Pancreas (tissue), 10 donors: ENCODE data around the gene ZGPAT. TPM values are rescaled to one million over a fixed set of nuclear protein-coding genes. Genes with fewer than 3 reads are reported as not detected.
A peak's percentile ranks its signal among the peaks of the same experiment; 100 is the strongest.

Source experiments
- ATAC-seq, 4 donors: fragments of 200-7000 bp; cut with Tn5 transposase; one replicate each; pipeline versions ENCODE4 v1.8.0 to v1.9.1; 2020; ENCODE audit warnings: mild to moderate bottlenecking in 4 of 4, moderate library complexity in 4 of 4
- DNase-seq, 6 donors: peaks; one replicate each; pipeline ENCODE4 v3.0.0-alpha.2; 2020
- FAIRE-seq: peaks from 2 replicates; lab custom pipeline; 2012; peaks lifted over from hg19 to GRCh38; lab: Jason Lieb, UNC
- H3K27ac ChIP-seq, 4 donors: fragments of 200-600 bp; sonication (generic); 1 replicate in 3 of 4; 2 replicates in 1 of 4; pipeline versions ENCODE4 v1.5.0 to v1.8.0; 2020
- H3K27me3 ChIP-seq, 4 donors: fragments of 200-600 bp; one replicate each; pipeline ENCODE4 v1.8.0; 2021
- H3K36me3 ChIP-seq, 3 donors: fragments of 200-600 bp; sonication (generic) in 1 of 3; one replicate each; pipeline versions ENCODE4 v1.5.0 to v1.8.0; 2020 to 2021
- H3K4me1 ChIP-seq, 3 donors: fragments of 200-600 bp; one replicate each; pipeline ENCODE4 v1.8.0; 2021
- H3K4me3 ChIP-seq, 4 donors: fragments of 200-600 bp; sonication (generic) in 2 of 4; one replicate each; pipeline versions ENCODE4 v1.5.0 to v1.8.0; 2020 to 2021
- H3K9me3 ChIP-seq, 4 donors: fragments of 200-600 bp; one replicate each; pipeline ENCODE4 v1.8.0; 2021
- CTCF ChIP-seq, 4 donors: fragments of 200-600 bp; sonication (generic) in 3 of 4; IDR thresholded peaks; one replicate each; pipeline versions ENCODE4 v1.5.0 to v1.8.0; 2021; ENCODE audit warnings: antibody characterized with exemption in 4 of 4
- WGBS, 2 donors: extraction: QIAGEN DNeasy Blood & Tissue Kit; methylation state at CpG; one replicate each; pipeline ENCODE4 v1.1.7; 2013; 5-methylcytosine and 5-hydroxymethylcytosine counted together
- intact Hi-C, 3 donors: fragments of 100-400 bp; cut with DNase I; formaldehyde crosslinking; loops; one replicate each; pipeline versions ENCODE4 v1.11.1 to v1.14.2; 2022
- polyA plus RNA-seq, 2 donors: library from polyadenylated mRNA; stranded (reverse); fragments of 200-250 nt; gene quantifications; one replicate each; pipeline ENCODE4 v1.2.3, GENCODE V29; 2013
- total RNA-seq, 6 donors: library from RNA; stranded (reverse); fragmentation: NEBNext Ultra II Directional in 4 of 6; extraction: Animal tissue kit (Norgen Biotek cat#: 25700) in 4 of 6; gene quantifications; one replicate each; pipeline versions ENCODE4 v1.2.1 to v1.2.4, GENCODE V29; 2021 to 2023
- donor health status: healthy with polysubstance abuse.
- donor health status: DM: no; HTN: no; CAD: no; lungs with moderate emphysema.
- donor health status: DM: no; HTN: no; CAD: no.
- donor health status: control.
- donor health status: control.
- donor health status: Bipolar disorder and iron deficiency.
- donor health status: DM: yes; HTN: yes; CAD: no.
- donor health status: DM: no; HTN: no; CAD: no.
- donor health status: DM: no; HTN: no; CAD: no.
- donor health status: DM: yes; HTN: yes; CAD: no.

Gene ZGPAT
- total and polyA plus RNA-seq, 8 donors, result 9.3 to 61.6 (median 12.3) TPM

- H3K4me1 ChIP-seq, result peaks cover 0 to 2% (median 0%) of the 10 kb centered on the region in 3 donors
- H3K36me3 ChIP-seq, result peaks cover 0 to 4% (median 0%) of the 10 kb centered on the region in 3 donors
- no peak for DNase-seq
These were observed 29.8 kb upstream of the ZGPAT start for GRCh38 chr20:63678071-63678470.

GRCh38 chr20:63678667-63679465 lies 29.0 kb upstream of the ZGPAT start:
- H3K9me3 ChIP-seq, result no peaks in the 10 kb centered on the region
- no peaks in the 10 kb centered on the region for H3K27me3 ChIP-seq
- peaks cover 0 to 2% (median 0%) of the 10 kb centered on the region in 3 donors for H3K4me1 ChIP-seq
- H3K36me3 ChIP-seq, result peaks cover 0 to 4% (median 0%) of the 10 kb centered on the region in 3 donors
- DNase-seq (no peak), ATAC-seq (no peak), FAIRE-seq (no peak)
- 86 to 92% methylated on average over 36 to 38 of the region's 38 CpGs for WGBS, 2 donors
- intact Hi-C loops, result no loop called here
- no peak for TF ChIP-seq CTCF (IDR thresholded peaks at IDR 0.05)
- no peak overlapping the region for H3K27ac ChIP-seq
- no peak overlapping the region for H3K4me3 ChIP-seq

More at GRCh38 chr20:63678071-63678470, 29.8 kb upstream of the ZGPAT start:
- intact Hi-C loops, result no loop called here
- TF ChIP-seq CTCF (IDR thresholded peaks at IDR 0.05), result no peak
- 87 to 98% methylated on average over 13 of the region's 13 CpGs for WGBS, 2 donors
- Histone ChIP-seq H3K27ac (no peak overlapping the region), H3K4me3 (no peak overlapping the region), H3K9me3 (no peaks in the 10 kb centered on the region), H3K27me3 (no peaks in the 10 kb centered on the region)
- FAIRE-seq (no peak), ATAC-seq (no peak)

GRCh38 chr20:63679799-63680305 lies 28.0 kb upstream of the ZGPAT start:
- DNase-seq, result no peak
- intact Hi-C loops, result no loop called here
- H3K27me3 ChIP-seq, result no peaks in the 10 kb centered on the region
- no peak for TF ChIP-seq CTCF (IDR thresholded peaks at IDR 0.05)
- H3K4me3 ChIP-seq, result no peak overlapping the region
- no peaks in the 10 kb centered on the region for H3K36me3 ChIP-seq
- ATAC-seq, result no peak
- peaks cover 0 to 2% (median 0%) of the 10 kb centered on the region in 3 donors for H3K4me1 ChIP-seq
- no peak overlapping the region for H3K27ac ChIP-seq
- no peak for FAIRE-seq
- no peaks in the 10 kb centered on the region for H3K9me3 ChIP-seq
- 90 to 94% methylated on average over 19 of the region's 19 CpGs for WGBS, 2 donors

GRCh38 chr20:63680427-63680826 lies 27.4 kb upstream of the ZGPAT start:
- DNase-seq (peak in 1 of 6 donors; percentile 66), FAIRE-seq (no peak), ATAC-seq (no peak)
- peaks cover 0 to 2% (median 0%) of the 10 kb centered on the region in 3 donors for H3K4me1 ChIP-seq
- intact Hi-C loops, result no loop called here
- H3K9me3 ChIP-seq, result no peaks in the 10 kb centered on the region
- H3K27ac ChIP-seq, result no peak overlapping the region
- no peak for TF ChIP-seq CTCF (IDR thresholded peaks at IDR 0.05)
- H3K36me3 ChIP-seq, result no peaks in the 10 kb centered on the region
- 94 to 96% methylated on average over 13 of the region's 13 CpGs for WGBS, 2 donors
- H3K27me3 ChIP-seq, result no peaks in the 10 kb centered on the region
- no peak overlapping the region for H3K4me3 ChIP-seq
